22Rv1 (cell line): ENCODE data around the gene LRRC3C.
A peak's percentile ranks its signal among the peaks of the same experiment; 100 is the strongest.

Source experiments
- H3K27ac ChIP-seq: fragments of 450-650 bp; 2 replicates; pipeline ENCODE4 v1.5.1; 2017
- CTCF ChIP-seq: fragments of 450-650 bp; IDR thresholded peaks from 2 replicates; pipeline ENCODE4 v1.5.1; 2017; ENCODE audit warnings: mild to moderate bottlenecking
- ZFX ChIP-seq: fragments of 450-650 bp; IDR thresholded peaks from 2 replicates; pipeline ENCODE4 v1.6.1; 2017; ENCODE audit warnings: antibody characterized with exemption, borderline replicate concordance

LRRC3C gene

GRCh38 chr17:39973496-39973895 is 46.0 kb downstream of the LRRC3C start:
- H3K27ac ChIP-seq, result no peak overlapping the region
- TF ChIP-seq ZFX (no peak), CTCF (no peak)

DNA sequence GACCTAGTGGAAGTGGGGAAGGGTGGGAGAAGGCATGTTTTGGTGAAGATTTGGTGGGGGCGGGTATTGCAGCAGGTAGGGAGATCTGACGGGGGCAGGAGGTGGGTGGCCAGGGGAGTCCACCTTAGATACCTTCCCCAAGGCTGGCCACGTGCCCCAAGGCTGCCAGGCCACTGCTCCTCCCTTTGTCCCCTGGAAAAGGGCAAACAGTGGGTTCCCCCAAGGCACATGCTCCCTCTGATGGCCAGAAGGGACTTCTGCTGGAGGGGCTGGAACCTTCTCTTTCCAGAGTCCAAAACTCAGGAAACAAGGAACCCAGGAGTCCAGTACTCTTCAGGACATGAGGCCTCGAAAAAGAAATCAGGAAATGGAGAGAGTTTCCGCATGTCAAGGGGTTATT is 46.9 kb downstream of the LRRC3C start:
- no peak for TF ChIP-seq ZFX
- no peak overlapping the region for H3K27ac ChIP-seq

DNA sequence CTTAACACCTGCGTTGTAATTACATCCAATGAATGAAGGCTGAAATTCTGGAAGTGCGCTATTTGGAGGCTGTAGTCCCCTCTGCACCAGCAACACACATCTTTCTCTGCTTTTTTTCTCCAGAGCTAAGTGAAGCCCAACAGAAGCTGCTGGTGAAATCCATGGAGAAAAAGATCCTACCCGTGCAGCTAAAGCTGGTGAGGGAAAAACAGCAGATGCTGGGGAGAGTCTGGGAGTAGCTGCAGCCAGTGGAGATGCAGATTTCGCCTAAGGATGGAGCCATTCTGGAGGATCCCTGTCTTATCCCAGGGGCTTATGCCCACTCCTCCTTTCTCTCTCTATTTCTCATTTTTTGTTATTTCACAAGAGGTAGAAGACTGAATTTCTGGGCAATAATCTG is 48.3 kb downstream of the LRRC3C start:
- TF ChIP-seq ZFX, result no peak
- no peak for TF ChIP-seq CTCF

GRCh38 chr17:39979016-39979670 is 51.6 kb downstream of the LRRC3C start:
- H3K27ac ChIP-seq, result no peak overlapping the region
- TF ChIP-seq ZFX (no peak), CTCF (no peak)

More for the DNA sequence above, 48.3 kb downstream of the LRRC3C start:
- H3K27ac ChIP-seq, result no peak overlapping the region

DNA sequence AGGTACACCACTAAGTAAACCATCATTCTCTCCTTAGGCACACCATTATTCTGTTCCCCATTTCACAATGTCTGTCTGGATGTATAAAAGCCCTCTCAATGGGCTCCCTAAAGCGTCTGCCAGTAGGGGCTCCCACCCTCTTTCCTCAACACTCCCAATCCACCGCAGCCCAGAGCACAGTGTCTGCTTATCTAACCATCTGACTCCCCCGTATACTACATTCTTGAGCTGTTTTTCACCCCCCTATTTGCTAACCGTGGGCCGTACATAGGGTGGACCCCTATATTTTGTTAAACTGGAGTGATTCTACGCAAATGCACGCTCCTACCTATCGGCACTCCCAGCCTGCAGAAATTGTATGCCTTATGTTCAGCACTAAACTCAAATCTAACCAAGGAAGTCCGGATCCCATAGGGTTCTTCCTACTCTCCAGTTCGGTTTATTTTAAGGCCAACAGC is 52.4 kb downstream of the LRRC3C start:
- peak overlapping the region; percentile 78 for H3K27ac ChIP-seq
- TF ChIP-seq CTCF (no peak), ZFX (no peak)

GRCh38 chr17:39980351-39981206 is 53.0 kb downstream of the LRRC3C start, which contains the start of gene PSMD3:
PSMD3 (plus strand) TSS chr17:39980807; CDS start chr17:39980971, 164 bp downstream.
- TF ChIP-seq ZFX (no peak), CTCF (peak; percentile 73)

GRCh38 chr17:39981207-39981741 is 53.7 kb downstream of the LRRC3C start:
- peak overlapping the region; percentile 78 for H3K27ac ChIP-seq
- no peak for TF ChIP-seq CTCF
- no peak for TF ChIP-seq ZFX

More at GRCh38 chr17:39980351-39981206, 53.0 kb downstream of the LRRC3C start, which contains the start of gene PSMD3:
- H3K27ac ChIP-seq, result peak within 1 kb of the TSS; percentile 78
